ENCODE measurements around the gene SIPA1L2.

The SIPA1L2 gene

DNA sequence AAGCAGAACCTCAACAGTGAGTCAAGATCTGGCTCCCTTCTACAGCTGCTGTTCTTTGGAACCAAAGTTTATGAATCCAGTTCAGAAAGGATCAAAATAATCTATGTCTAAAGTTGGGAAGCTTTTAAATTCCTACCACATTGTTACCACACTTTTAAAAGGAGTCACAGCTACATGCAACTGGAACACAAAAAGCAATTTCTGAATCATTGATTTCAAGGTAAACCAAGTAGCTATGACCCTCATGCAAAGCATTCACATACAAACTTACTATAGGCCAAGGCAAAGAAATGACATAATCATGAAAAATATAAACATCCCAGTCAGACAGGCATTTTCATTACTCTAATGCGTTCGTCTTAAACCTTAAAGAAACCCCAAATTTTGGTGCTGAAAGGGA lies 3.5 kb downstream of the SIPA1L2 start:
- H3K27me3 ChIP-seq (replicated peaks; ENCODE audit: control insufficient read depth, insufficient read depth, low read length), result no peaks in the 10 kb centered on the region; the same call in none of the 2 replicates

DNA sequence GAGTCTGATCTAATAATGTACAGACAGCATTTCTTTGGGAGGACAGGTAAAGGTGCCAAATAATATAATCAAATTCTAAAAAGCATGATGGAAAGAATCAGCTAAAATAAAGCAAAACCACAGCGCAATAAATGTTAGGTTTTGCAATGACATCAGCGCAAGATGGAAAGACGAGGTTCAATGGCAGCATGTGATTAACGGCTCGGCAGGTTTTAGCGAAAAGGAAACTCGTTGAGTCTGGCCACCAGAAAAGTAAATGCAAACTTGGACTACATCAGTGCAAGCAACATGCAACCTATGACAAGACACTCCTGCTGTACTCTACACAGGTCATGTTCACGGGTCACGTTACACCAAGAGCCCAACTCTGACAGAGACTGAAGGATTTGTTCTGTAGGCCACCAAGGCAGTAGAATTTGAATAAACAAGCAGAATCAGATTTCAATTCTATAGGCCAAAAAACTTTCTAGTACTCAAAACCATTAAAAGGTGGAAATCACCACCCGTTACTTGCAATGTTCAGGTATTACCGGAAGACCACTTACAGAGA lies 4.5 kb downstream of the SIPA1L2 start:
- DNase-seq (ENCODE audit: extremely low read depth, insufficient read length), result no peak
- no peaks in the 10 kb centered on the region for H3K36me3 ChIP-seq (ENCODE audit: control insufficient read depth, insufficient read depth, low read length)
- H3K27me3 ChIP-seq (replicated peaks; ENCODE audit: control insufficient read depth, insufficient read depth, low read length), result no peaks in the 10 kb centered on the region; the same call in none of the 2 replicates
- TF ChIP-seq, protein P1, sequence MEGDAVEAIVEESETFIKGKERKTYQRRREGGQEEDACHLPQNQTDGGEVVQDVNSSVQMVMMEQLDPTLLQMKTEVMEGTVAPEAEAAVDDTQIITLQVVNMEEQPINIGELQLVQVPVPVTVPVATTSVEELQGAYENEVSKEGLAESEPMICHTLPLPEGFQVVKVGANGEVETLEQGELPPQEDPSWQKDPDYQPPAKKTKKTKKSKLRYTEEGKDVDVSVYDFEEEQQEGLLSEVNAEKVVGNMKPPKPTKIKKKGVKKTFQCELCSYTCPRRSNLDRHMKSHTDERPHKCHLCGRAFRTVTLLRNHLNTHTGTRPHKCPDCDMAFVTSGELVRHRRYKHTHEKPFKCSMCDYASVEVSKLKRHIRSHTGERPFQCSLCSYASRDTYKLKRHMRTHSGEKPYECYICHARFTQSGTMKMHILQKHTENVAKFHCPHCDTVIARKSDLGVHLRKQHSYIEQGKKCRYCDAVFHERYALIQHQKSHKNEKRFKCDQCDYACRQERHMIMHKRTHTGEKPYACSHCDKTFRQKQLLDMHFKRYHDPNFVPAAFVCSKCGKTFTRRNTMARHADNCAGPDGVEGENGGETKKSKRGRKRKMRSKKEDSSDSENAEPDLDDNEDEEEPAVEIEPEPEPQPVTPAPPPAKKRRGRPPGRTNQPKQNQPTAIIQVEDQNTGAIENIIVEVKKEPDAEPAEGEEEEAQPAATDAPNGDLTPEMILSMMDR (IDR thresholded peaks at IDR 0.05; ENCODE audit: insufficient read depth, low read length, poor library complexity, severe bottlenecking), result no peak
- no peak overlapping the region for H3K4me3 ChIP-seq (replicated peaks; ENCODE audit: low read depth, low read length)

More for the DNA sequence above, 3.5 kb downstream of the SIPA1L2 start:
- TF ChIP-seq, protein P1 (IDR thresholded peaks at IDR 0.05; ENCODE audit: insufficient read depth, low read length, poor library complexity, severe bottlenecking), result no peak
- no peak overlapping the region for H3K4me3 ChIP-seq (replicated peaks; ENCODE audit: low read depth, low read length)
- H3K36me3 ChIP-seq (ENCODE audit: control insufficient read depth, insufficient read depth, low read length), result no peaks in the 10 kb centered on the region
- DNase-seq (ENCODE audit: extremely low read depth, insufficient read length), result no peak

GRCh38 chr1:232624546-232625281 lies 5.2 kb downstream of the SIPA1L2 start:
- no peak for DNase-seq (ENCODE audit: extremely low read depth, insufficient read length)
- TF ChIP-seq, protein P1 (IDR thresholded peaks at IDR 0.05; ENCODE audit: insufficient read depth, low read length, poor library complexity, severe bottlenecking), result no peak
- Histone ChIP-seq H3K27me3 (replicated peaks; ENCODE audit: control insufficient read depth, insufficient read depth, low read length) (no peaks in the 10 kb centered on the region; the same call in none of the 2 replicates), H3K36me3 (ENCODE audit: control insufficient read depth, insufficient read depth, low read length) (no peaks in the 10 kb centered on the region), H3K4me3 (replicated peaks; ENCODE audit: low read depth, low read length) (no peak overlapping the region)

- H3K36me3 ChIP-seq (ENCODE audit: control insufficient read depth, insufficient read depth, low read length), result no peaks in the 10 kb centered on the region
- H3K4me3 ChIP-seq (replicated peaks; ENCODE audit: low read depth, low read length), result no peak overlapping the region
- no peak for DNase-seq (ENCODE audit: extremely low read depth, insufficient read length)
- no peaks in the 10 kb centered on the region; the same call in 1 of the 2 replicates for H3K27me3 ChIP-seq (replicated peaks; ENCODE audit: control insufficient read depth, insufficient read depth, low read length)
- TF ChIP-seq, protein P1 (IDR thresholded peaks at IDR 0.05; ENCODE audit: insufficient read depth, low read length, poor library complexity, severe bottlenecking), result no peak
Measured at GRCh38 chr1:232622981-232623380, 7.0 kb downstream of the SIPA1L2 start.

DNA sequence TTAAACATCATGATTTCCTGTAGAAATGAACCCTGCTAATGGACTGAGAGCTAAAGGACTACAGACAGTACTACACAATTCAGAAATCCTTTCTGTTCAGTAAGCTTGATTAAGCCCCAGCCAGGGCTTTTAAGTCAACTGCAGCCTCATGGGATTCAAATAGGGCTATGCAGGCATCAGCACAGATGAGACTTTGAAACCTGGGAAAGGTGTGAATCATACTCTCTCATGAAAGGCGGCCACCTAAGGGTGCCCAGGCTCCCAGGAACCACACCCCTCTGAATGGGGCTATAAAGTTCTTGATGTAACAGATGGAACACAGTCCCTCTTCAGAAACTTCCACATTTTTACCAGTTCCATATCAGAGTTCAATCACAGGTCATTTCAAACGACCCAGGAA lies 7.6 kb downstream of the SIPA1L2 start:
- Histone ChIP-seq H3K4me3 (replicated peaks; ENCODE audit: low read depth, low read length) (no peak overlapping the region), H3K27me3 (replicated peaks; ENCODE audit: control insufficient read depth, insufficient read depth, low read length) (no peaks in the 10 kb centered on the region; the same call in 1 of the 2 replicates), H3K36me3 (ENCODE audit: control insufficient read depth, insufficient read depth, low read length) (no peaks in the 10 kb centered on the region)
- TF ChIP-seq, protein P1 (IDR thresholded peaks at IDR 0.05; ENCODE audit: insufficient read depth, low read length, poor library complexity, severe bottlenecking), result no peak
- no peak for DNase-seq (ENCODE audit: extremely low read depth, insufficient read length)

Measured in GM06990 (cell line).